Right atrium auricular region (tissue), 2 donors: ENCODE results near the gene NR0B1. TPM values are rescaled to one million over a fixed set of nuclear protein-coding genes. Genes with fewer than 3 reads are reported as not detected.

Experiments
- DNase-seq: peaks from one replicate; pipeline ENCODE4 v3.0.0-alpha.2; 2019; ENCODE audit warnings: low spot score
- H3K27ac ChIP-seq, 2 donors: fragments of 200-600 bp; sonication (generic); 1 replicate in 1 of 2; 2 replicates in 1 of 2; pipeline ENCODE4 v1.5.1; 2016 to 2019
- H3K27me3 ChIP-seq, 2 donors: fragments of 200-600 bp; sonication (generic); one replicate each; pipeline versions ENCODE4 v1.5.1 to v1.6.0; 2017 to 2019
- H3K36me3 ChIP-seq: fragments of 200-600 bp; sonication (generic); one replicate; pipeline ENCODE4 v1.5.1; 2016
- H3K4me1 ChIP-seq, 2 donors: fragments of 200-600 bp; sonication (generic); one replicate each; pipeline versions ENCODE4 v1.5.1 to v1.6.0; 2017 to 2019
- H3K4me3 ChIP-seq, 2 donors: fragments of 200-600 bp; sonication (generic); 1 replicate in 1 of 2; 2 replicates in 1 of 2; pipeline ENCODE4 v1.5.1; 2017 to 2019; ENCODE audit warnings: mild to moderate bottlenecking in 1 of 2, moderate library complexity in 1 of 2
- H3K9me3 ChIP-seq, 2 donors: fragments of 200-600 bp; sonication (generic); one replicate each; pipeline ENCODE4 v1.5.1; 2019
- CTCF ChIP-seq, 2 donors: fragments of 200-600 bp; sonication (generic); IDR thresholded peaks; one replicate each; pipeline ENCODE4 v1.5.1; 2019; ENCODE audit warnings: antibody characterized with exemption in 2 of 2
- total RNA-seq, 2 donors: library from RNA; depleted of rRNA; stranded (reverse); fragments of >200 nt; gene quantifications; one replicate each; pipeline ENCODE4 v1.1.0, GENCODE V29; 2016

The NR0B1 gene
- total RNA-seq: not detected

GRCh38 chrX:30309139-30309571 is at the start of gene NR0B1:
Gene NR0B1, minus strand, starts transcription at chrX:30309390. Its CDS starts 27 bp downstream, at chrX:30309363.
- Histone ChIP-seq H3K27ac (no peak within 1 kb of the TSS), H3K4me1 (peaks cover 0 to 11% of the 10 kb centered on the region in 2 donors), H3K36me3 (no peaks in the 10 kb centered on the region), H3K9me3 (no peaks in the 10 kb centered on the region), H3K27me3 (peaks cover 0 to 6% of the 10 kb centered on the region in 2 donors), H3K4me3 (peak within 1 kb of the TSS in 1 of 2 donors; percentile 19)
- no peak for TF ChIP-seq CTCF (IDR thresholded peaks at IDR 0.05)
- no peak for DNase-seq

- H3K27me3 ChIP-seq: no peaks in the 10 kb centered on the region
- no peak for DNase-seq
- TF ChIP-seq CTCF (IDR thresholded peaks at IDR 0.05): no peak
- H3K9me3 ChIP-seq: peaks cover 0 to 21% of the 10 kb centered on the region in 2 donors
- no peak overlapping the region for H3K27ac ChIP-seq
- no peaks in the 10 kb centered on the region for H3K36me3 ChIP-seq
- H3K4me3 ChIP-seq: no peak overlapping the region
- no peaks in the 10 kb centered on the region for H3K4me1 ChIP-seq
Measured at GRCh38 chrX:30349946-30350345, 40.8 kb upstream of the NR0B1 start.

GRCh38 chrX:30343206-30343605 is 34.0 kb upstream of the NR0B1 start:
- H3K27me3 ChIP-seq: no peaks in the 10 kb centered on the region
- no peak overlapping the region for H3K27ac ChIP-seq
- H3K4me3 ChIP-seq: no peak overlapping the region
- no peaks in the 10 kb centered on the region for H3K4me1 ChIP-seq
- no peaks in the 10 kb centered on the region for H3K9me3 ChIP-seq
- no peak for TF ChIP-seq CTCF (IDR thresholded peaks at IDR 0.05)
- H3K36me3 ChIP-seq: no peaks in the 10 kb centered on the region
- no peak for DNase-seq

GRCh38 chrX:30340753-30341152 is 31.6 kb upstream of the NR0B1 start:
- no peaks in the 10 kb centered on the region for H3K4me1 ChIP-seq
- H3K4me3 ChIP-seq: no peak overlapping the region
- no peak overlapping the region for H3K27ac ChIP-seq
- no peak for TF ChIP-seq CTCF (IDR thresholded peaks at IDR 0.05)
- H3K36me3 ChIP-seq: no peaks in the 10 kb centered on the region
- no peak for DNase-seq
- no peaks in the 10 kb centered on the region for H3K9me3 ChIP-seq
- no peaks in the 10 kb centered on the region for H3K27me3 ChIP-seq

- TF ChIP-seq CTCF (IDR thresholded peaks at IDR 0.05): no peak
- DNase-seq: no peak
- H3K27me3 ChIP-seq: no peaks in the 10 kb centered on the region
- H3K36me3 ChIP-seq: no peaks in the 10 kb centered on the region
- no peak overlapping the region for H3K4me3 ChIP-seq
- H3K27ac ChIP-seq: no peak overlapping the region
- no peaks in the 10 kb centered on the region for H3K9me3 ChIP-seq
- no peaks in the 10 kb centered on the region for H3K4me1 ChIP-seq
Measured at GRCh38 chrX:30327762-30328161, 18.6 kb upstream of the NR0B1 start.

- Histone ChIP-seq H3K9me3 (no peaks in the 10 kb centered on the region), H3K27me3 (no peaks in the 10 kb centered on the region), H3K4me3 (no peak overlapping the region), H3K27ac (no peak overlapping the region), H3K36me3 (no peaks in the 10 kb centered on the region), H3K4me1 (no peaks in the 10 kb centered on the region)
- DNase-seq: no peak
- TF ChIP-seq CTCF (IDR thresholded peaks at IDR 0.05): no peak
Measured at GRCh38 chrX:30317308-30317707, 8.1 kb upstream of the NR0B1 start.
